Measurements from ENCODE around the gene FPR3.
"Not testable (repeated sequence)": the region's sequence is repeated elsewhere in the genome, so short reads cannot be mapped to it uniquely, and the experiment has no call there.

The FPR3 gene, protein sequence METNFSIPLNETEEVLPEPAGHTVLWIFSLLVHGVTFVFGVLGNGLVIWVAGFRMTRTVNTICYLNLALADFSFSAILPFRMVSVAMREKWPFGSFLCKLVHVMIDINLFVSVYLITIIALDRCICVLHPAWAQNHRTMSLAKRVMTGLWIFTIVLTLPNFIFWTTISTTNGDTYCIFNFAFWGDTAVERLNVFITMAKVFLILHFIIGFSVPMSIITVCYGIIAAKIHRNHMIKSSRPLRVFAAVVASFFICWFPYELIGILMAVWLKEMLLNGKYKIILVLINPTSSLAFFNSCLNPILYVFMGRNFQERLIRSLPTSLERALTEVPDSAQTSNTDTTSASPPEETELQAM

DNA sequence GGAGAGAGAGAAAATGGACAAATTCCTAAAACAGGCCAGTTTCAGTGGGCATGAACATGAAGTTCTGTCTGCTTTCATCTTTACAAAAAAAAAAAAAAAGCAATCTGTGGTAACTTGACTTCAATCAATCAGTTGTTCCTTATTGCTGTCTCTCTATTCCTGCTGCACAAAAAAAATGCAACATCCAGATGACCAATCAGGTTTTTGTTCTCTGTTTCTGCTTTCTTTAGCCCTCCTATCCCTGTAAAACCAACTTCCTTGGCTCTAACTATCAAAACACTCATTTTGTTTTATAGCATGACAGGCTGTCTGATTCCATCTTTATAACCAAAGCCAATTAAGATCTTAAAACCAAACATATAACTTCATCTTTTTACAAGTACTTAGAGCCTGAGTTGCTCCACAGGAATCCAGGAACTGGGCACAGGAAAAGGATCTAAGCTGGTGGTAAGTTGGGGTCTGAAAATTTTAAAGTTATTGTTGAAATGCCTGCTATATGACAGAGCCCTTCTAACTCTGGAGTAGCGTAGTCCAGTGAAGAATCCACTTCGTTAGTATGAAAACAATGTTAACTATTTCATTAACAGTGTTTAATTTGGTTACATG, at the start of gene FPR3:
Gene FPR3 (plus strand): TSS at position 273 of the 606 bp plus-strand sequence. CDS start 28,592 bp downstream, outside the sequence.
- DNase-seq = no peak

DNA sequence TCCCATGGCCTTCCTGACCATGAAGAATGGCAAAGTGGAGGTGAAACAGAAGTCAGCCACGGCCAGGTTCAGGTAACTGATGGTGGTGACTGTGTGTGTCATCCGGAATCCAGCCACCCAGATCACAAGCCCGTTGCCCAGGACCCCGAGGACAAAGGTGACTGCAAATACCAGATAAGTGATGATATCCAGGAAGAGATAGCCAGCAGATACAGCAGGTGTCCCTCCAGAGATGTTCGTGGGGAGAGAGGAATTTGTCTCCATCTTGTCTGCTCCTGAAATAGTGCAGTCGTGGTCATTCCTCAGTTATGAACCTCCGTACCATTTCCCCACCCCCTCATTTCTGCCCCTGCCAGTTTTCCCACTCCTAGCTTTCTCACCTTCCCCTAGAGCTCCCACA, 48.2 kb upstream of the FPR3 start:
- no peak for DNase-seq

DNA sequence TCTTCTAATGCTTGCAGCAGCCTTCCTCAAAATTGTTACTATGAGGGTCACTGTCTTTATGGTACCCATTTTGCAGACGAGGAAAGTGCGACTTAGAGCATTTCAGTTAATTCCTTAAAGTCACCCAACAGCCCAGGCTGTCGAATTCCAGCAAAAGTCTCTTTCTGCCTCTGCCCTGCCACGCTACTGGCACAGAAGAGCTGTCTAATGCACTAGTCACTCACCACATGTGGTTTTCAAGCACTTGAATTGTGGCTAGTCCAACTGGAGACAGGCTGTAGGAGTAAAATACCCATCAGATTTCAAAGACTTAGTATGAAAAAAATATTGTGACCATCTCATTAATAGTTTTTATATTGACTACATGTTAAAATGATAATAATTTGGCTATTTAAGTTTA, 45.0 kb upstream of the FPR3 start:
- DNase-seq = no peak

DNA sequence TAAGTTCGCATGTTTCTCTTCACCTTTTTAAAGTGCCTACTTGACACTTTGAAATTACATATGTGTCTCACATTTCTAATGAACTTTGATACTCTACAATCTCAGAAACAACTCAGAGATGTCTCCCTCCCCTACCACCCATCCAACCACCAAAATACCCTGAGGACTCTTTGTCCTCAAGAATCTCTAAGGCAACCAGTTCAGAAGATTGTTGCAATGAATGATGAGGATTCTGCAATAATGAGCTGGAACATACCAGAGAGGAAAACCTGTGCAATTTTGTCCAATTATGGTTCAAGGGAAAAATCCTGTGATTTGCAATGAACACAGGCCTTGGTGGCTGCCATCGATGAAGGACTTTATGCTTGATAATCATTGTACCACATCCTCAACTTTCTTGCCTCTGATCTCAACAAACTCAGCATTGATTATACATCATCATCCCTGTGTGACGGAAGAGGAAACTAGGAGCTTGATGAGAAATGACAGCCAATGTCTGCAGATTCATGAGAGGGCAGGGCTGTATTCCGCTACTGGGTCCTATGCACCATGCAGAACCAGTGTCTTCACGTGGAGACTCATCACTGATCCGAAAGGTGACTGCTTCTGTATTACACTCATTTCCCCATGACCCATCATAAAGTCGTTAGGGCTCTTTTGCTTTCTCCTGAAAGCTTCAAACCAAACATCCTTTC, 44.4 kb upstream of the FPR3 start:
- DNase-seq = no peak

DNA sequence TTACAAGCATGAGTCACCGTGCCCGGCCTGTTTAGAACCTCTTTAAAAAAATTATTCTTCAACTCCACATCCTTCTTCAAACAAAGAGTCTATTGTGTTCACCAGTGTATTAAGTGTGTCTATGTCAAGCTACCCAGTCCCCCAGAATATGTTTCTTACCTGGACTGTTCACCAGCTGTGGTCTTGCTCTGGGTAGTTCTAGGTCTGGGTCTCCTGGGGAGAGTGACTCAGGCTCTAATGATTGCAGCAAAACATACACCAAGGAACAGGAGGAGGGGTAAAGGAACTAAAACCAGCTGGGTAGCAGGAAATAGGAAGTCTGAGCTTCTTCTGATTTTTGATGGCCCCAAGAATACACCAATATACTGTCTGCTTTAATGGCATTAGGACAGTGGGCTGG, 43.3 kb upstream of the FPR3 start, which contains the start of gene FPR1:
Gene FPR1 (minus strand): TSS at position 224 of the 400 bp plus-strand sequence. CDS start 4,884 bp downstream, outside the sequence.
- DNase-seq = no peak

DNA sequence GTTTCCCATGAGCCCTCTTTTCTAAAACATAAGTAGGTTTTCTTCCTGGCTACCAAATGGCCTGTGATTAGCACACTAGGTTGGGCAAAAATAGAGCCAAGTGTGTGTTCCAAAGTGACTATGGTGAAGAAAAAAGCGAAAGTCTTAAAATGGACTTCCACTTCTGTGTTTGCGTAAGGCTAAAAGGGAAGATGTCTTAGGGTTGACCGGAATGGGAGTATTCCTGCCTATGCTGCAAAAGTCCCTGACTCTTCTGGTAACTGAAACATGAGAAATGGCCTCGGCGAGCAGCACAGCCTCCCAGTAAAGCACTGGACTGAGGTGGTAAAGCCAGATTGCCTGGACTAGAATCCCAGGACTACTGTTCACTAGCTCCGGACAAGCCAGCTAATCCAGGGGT, 40.8 kb upstream of the FPR3 start:
- no peak for DNase-seq

DNA sequence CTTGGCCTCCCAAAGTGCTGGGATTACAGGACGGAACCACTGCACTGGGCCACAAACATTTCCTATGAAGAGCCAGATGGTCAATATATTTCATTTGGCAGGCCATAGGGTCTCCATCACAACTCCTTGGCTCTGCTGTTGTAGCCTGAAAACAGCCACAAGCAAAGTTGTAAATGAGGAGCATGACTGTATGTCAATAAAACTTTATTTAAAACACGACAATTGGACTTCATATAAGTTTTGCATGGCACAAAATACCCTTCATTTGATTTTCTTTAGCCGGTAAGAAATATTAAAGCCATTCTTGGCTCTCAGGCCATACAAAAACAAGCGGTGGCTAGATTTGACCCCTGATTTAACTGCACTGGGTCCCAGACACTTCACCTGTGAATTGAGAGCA, 40.2 kb upstream of the FPR3 start:
- no peak for DNase-seq

DNA sequence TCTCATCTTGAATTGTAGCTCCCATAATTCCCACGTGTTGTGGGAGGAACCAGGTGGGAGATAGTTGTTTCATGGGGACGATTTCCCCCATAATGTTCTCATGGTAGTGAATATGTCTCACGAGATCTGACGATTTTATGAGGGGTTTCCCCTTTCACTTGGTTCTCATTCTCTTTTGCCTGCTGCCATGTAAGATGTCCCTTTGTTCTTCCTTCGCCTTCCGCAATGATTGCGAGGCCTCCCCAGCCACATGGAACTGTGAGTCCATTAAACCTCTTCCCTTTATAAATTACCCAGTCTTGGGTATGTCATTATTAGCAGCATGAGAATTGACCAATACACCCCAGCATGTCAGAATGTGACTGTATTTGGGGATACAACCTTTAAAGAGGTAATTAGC, 39.4 kb upstream of the FPR3 start:
- DNase-seq = no peak

DNA sequence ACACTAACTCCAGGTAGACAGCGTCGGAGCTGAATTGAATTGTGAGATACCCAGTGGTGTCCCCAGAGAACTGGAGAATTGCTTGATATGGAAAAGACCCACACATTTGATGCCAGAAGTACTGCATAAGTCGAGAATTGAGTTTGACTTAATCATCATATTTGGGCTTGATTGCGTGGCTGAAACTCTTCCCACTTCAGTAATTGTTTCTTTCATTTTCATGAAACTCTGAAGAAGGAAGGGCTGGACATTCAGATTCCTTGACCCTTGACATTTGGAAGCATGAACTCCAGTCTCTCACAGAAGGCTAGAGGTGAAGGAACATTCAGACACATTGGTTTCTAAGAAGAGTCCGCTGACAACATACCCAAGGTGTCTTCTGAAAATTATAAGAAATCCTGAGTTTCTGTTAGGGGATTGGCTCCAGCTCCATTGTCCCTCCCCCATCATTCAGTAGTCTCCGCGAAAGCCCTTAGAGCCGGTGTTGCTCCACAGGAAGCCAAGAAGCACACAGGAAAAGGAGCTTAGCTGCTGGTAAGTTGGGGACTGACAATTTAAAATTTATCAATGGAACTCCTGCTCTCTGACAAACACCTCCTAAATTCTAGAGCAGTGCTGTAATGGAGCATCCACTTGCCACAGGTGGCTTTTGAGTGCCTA, 34.1 kb upstream of the FPR3 start, which contains the start of gene FPR2:
Gene FPR2 (plus strand): TSS at position 484 of the 660 bp plus-strand sequence. CDS start 7,479 bp downstream, outside the sequence.
- DNase-seq = no peak

DNA sequence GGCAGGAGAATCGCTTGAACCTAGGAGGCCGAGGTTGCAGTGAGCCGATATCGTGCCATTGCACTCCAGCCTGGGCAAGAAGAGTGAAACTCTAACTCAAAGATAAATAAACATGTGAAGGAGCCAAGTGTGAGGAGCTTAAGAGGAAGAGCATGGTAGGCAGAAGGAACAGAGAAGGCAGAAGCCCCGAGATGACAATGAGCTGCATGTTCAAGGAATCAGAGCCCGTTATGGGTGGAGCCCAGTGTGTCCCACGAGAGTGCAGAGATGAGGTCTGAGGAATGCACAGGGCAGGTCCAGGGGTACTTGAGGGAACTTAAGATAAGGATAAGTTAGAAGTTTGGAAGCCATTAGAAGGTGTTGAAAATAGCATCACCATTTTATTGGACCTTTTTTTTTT, 33.3 kb upstream of the FPR3 start:
- DNase-seq = no peak

DNA sequence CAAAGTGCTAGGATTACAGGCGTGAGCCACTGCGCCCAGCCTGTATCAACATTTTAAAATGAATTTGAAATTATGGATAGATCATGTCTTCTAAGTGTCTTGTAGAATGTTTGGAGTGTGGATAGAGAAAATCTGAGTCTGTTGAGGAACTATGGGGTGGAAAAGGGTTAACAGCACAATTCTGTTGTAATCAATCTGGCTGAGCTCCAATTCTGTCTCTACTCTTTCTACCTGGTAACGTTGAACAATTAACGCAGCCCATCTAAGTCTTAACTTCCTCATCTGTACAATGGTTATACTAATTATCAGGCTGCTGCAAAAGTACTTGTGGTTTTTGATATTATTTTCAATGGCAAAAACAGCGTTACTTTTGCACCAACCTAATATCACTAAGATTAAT, 29.9 kb upstream of the FPR3 start:
- no peak for DNase-seq

DNA sequence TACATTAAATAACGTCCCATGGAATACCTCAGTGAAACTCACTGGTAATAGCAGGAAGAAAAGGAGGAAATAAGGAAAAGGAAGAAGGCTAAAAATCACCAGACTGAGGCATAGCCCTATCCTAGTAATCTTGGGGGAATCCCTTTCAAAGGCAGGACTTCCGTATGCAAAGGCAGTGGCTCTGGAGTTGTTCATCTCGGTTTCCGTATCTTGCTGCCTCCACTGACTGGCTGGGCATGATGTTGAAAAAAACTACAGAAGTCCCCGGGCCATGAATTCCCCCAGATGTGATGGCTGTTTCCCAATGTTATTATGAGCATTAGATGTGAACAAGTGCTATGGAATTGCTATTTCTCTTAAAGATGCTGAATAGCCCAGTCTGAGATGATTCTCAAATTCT, 28.5 kb upstream of the FPR3 start:
- no peak for DNase-seq

DNA sequence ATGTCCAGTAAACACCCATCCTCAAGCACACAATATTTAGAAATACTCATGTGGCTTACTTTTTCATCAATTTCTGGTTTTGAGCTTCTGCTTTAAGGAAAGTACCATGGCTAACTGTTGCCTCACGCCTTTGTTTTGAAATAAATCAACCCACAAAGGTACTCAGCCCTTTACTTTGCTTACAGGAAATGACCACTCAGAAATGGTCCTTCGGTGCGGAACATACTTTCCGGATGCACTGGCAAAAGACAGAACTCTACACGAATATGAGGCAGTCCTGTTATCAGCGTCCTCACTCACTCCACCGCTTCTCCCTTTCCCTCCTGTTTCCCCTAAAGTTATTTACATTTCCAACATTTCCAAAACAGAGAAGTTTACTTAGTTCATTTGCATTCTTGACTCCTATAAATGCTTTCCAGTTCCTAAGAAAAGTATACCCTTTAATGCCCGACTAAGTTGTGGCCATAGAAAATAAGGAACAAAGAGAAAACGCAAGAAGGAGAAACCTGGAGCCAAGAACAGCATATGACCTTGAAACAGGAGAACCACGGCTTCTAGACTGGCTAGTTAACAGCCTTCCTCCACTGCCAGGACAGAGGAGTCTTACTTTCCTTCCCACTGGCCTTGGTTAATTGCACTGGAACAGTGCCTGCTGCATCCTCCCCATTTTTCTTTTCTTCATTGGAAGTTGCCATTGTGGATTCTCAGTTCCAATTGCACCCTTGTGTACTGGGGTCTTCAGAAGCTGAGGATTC, 23.4 kb upstream of the FPR3 start:
- no peak for DNase-seq

DNA sequence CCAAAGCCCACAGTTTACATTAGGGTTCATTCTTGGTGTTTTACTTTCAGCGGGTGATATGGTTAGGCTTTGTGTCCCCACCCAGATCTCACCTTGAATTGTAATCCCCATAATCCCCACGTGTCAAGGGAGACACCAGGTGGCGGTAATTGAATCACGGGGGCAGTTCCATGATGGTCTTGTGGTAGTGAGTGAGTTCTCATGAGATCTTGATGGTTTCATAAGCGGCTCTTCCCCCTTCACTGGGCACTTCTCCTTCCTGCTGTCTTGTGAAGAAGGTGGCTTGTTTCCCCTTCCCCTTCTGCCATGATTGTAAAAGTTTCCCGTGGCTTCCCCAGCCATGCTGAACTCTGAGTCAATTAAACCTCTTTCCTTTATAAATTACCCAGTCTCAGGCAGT, 22.0 kb upstream of the FPR3 start:
- DNase-seq = no peak

DNA sequence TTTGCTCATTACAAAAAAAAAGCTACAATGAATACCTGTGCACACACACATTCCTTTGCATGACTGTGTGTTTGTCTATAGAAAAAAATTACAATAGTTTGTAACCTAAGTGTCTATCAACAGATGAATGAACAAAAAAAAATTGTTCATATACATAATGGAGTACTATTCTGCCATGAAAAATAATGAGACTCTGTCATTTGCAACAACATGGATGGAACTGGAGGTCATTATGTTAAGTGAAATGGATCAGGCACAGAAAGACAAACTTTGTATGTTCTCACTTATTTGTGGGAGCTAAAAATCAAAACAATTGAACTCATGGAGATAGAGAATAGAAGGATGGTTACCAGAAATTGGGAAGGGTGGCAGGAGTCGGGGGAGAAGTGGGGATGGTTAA, 18.4 kb upstream of the FPR3 start:
- DNase-seq = not testable (repeated sequence)

DNA sequence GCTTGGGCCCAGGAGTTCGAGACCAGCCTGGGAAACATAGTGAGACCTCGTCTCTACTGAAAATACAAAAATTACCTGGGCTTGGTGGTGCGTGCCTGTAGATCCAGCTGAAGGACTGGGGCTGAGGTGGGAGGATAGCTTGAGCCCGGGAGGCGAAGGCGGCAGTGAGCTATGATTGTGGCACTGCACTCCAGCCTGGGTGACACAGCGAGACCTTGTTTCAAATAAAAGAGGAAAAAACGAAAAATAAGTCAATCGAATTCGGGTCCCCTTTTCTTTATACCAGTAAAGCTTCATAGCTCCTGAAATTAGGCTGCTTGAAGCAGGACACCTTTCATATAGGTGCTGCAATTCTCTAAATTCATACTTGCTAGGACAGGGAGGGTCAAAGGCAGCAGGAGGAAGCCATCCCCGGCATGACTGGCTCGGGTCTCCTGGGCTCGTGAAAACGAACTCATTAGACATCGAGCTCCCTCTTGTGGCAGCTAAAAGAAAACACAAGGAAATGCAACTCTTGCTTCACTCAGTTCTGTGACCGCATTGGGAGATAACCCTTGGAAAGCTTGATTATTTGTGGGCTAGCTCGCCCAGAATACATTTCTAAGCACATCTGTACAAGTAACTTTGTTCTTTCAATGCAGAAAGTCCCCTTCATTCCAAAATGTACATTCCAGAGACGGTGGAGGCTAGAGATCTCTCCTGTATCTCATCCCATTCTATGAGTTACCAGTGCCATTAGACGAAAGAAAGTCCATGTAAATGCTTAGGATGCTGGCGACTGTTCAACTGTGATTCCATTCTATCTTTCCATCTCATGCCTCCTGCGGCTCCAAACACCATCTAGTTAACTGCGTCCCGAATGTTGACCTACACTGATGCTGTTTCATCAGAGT, 17.1 kb upstream of the FPR3 start:
- no peak for DNase-seq

DNA sequence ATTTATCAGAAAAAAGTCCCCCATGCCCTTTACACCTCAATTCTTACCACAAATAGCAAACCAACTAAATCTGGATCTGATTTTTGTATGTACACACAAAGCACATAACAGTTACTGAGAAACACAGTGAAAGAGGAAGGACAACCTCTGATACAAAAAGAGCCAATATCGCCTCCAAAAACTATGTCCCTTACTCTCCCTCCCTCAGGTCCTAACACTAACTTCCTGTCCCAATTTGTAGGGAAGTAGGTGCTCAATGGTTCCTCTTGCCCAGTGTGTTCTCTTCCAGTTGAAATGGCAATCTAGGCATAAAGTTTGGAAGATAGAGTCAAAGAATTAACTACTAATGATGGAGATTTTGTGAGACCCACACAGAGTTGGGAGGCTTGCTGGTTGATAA, 15.8 kb upstream of the FPR3 start:
- DNase-seq = no peak

DNA sequence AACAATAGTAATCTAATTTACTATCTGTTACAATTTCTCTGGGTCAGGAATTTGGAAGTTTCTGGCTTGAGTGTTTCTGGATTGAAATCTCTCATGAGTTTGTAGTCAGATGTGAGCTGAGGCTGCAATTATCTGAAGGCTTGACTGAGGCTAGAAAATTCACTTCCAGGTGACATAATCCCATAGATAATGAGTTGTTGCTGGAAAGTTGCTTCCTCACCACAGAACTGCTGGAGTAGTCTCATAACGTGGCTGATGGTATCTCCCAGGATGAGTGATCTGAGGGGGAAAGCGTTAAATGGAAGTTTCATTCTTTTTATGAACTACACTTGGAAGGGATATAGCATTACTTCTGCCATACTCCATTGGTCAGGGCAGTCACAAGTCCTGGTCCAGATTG, 15.3 kb upstream of the FPR3 start:
- DNase-seq = no peak

DNA sequence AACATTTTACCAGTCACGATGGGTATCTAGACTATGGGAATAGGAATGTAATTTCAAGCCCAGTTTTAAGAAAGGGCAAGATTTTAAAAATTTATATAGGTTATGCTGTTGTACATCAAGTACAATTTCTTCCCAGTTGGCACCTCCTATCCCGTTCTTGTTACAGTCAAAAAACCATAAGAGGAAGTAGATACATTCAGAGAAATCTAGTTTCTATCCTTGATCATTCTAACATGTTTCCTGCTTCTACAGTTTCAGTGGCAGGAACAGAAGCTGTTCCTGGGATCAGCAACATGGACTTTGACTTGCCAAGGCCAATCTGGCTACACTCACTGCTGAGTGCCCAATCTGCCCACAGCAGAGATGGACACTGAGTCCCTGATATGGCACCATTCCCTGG, 14.7 kb upstream of the FPR3 start:
- no peak for DNase-seq

DNA sequence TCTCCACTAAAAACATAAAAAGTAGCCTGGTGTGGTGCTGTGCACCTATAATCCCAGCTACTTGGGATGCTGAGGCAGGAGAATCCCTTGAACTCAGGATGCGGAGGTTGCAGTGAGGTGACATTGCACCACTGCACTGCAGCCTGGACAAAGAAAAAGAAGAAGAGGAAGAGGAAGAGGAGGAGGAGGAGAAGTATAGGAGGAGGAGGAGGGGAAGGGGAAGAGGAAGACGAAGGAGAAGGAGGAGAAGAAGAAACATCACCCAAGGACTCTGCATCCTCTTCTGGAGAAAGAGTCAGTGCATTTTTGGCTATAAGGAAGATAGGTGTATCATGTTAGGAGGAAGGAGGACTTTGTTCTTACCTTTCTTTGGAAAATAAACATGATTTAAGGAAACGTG, 13.0 kb upstream of the FPR3 start:
- no peak for DNase-seq

DNA sequence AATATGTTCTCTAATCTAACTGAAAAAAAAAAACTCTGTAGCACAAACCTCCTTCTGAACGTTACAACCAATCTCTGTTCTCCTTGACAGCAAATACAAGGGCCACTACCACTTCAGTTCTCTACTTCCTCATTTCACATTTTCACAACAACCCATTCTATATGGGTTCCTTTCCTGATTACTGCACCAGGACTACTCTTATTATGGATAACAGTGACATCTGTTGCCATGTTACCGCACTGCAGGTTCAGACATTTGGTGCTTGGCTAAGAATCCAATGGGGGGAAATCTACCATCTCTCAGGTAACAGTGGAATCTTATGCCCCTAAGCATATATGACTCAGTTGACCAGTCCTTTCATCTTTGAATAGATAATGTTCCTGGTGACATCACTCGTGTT, 11.6 kb upstream of the FPR3 start:
- no peak for DNase-seq
